Measurements from ENCODE around the gene SSH2. TPM values are rescaled to one million over a fixed set of nuclear protein-coding genes. Genes with fewer than 3 reads are reported as not detected.

The SSH2 gene
- total RNA-seq, 2 donors from 2014 or later: 41.4 to 46.8 TPM

DNA sequence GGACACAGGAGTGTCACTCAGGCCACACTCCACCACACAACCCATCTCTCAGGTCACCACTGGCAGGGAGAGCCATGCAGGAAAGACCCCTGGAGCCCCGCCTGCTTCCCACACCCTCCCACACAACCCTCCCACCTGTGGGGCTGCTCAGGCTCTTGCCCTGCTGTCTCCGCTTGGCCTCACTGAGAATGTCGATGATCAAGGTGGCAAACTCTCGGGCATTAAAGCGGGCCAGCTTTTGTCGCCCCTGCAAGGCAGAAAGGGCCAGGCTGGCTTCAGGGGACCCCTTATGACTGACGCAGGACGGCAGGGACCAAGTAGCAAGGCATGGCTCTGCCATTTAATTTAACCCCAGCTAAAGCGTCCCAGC, 353.0 kb downstream of the SSH2 start:
- ATAC-seq (replicated peaks in 1 of 2): no peak
- DNase-seq: no peak
- H3K27ac Mint-ChIP-seq: no peak overlapping the region
- H3K9me3 Mint-ChIP-seq: no peaks in the 10 kb centered on the region
- no peaks in the 10 kb centered on the region for H3K27me3 Mint-ChIP-seq (ENCODE audit: low read depth)
- peaks cover 24% of the 10 kb centered on the region for H3K4me1 Mint-ChIP-seq (ENCODE audit: low read depth)
- peaks cover 2 to 7% of the 10 kb centered on the region in 2 donors for H3K36me3 Mint-ChIP-seq (ENCODE audit: insufficient read depth in 2 of 2)
- H3K4me3 Mint-ChIP-seq: no peak overlapping the region

DNA sequence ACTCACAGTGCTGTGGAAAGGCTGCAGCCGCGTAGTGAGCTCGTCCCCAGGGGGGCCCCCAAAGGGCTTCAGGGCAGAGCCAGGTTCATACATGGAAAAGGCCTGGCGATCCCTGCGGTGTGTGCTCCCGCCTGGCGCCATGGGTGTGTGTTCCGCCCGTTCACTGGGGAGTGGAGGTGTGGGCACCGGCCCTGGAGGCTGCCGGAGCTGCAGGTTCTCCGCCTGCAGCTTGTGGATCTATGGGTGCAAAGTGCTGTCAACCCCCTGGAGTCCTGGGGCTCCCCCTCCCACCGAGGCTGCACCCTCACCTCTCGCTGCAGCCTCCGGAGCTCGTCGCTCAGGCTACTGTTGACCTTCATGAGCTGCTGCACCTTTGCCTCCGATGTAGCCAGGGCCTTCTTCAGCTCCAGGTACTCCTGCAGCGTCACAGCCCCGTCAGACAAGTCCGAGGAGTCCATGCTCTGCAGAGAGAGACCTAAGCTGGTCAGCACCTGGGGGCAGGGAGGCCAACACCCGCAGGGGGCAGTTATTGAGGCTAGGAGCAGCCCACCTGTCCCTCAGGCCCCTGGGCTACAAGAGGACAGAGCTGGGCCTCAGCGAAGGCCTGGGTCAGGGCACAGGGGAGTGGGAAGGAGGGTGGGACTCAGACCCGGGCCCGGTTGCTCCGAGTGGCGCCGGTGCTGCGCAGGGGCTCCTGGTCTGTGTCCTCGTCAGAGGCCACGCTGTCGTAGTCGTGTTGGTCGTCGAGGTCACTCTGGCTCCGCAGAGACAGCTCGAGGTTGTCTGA, 353.6 kb downstream of the SSH2 start:
- H3K27me3 Mint-ChIP-seq (ENCODE audit: low read depth): no peaks in the 10 kb centered on the region
- no peak overlapping the region for H3K4me3 Mint-ChIP-seq
- ATAC-seq (replicated peaks in 1 of 2) (no peak), DNase-seq (no peak)
- peaks cover 2 to 7% of the 10 kb centered on the region in 2 donors for H3K36me3 Mint-ChIP-seq (ENCODE audit: insufficient read depth in 2 of 2)
- no peak overlapping the region for H3K27ac Mint-ChIP-seq
- no peaks in the 10 kb centered on the region for H3K9me3 Mint-ChIP-seq
- H3K4me1 Mint-ChIP-seq (ENCODE audit: low read depth): peaks cover 24% of the 10 kb centered on the region

Other genes starting within 250 kb of the SSH2 start
- gene EFCAB5, start 11.4 kb upstream of the SSH2 start, total RNA-seq: 1 to 10 TPM in 1 of 2 donors, under 1 TPM in 1; 0.81 to 1.7 TPM
- gene NSRP1, start 186.6 kb upstream of the SSH2 start, total RNA-seq: 10 to 100 TPM; 34.7 to 34.8 TPM

All from activated T-cell treated with anti-CD3 and anti-CD28 coated beads, Interleukin-2, amount 50 U/mL, for 72 hours (primary cell).